ENCODE results near the gene RPGR.

GRCh38 chrX:38313190-38313589 lies 14.1 kb downstream of the RPGR start:
- TF ChIP-seq CTCF (conservative IDR thresholded peaks at IDR 0.05) (no peak), EZH2 (IDR thresholded peaks at IDR 0.05; ENCODE audit: low read depth) (no peak)
